Lung (tissue), 12 donors: ENCODE data around the gene LBR. TPM values are rescaled to one million over a fixed set of nuclear protein-coding genes. Genes with fewer than 3 reads are reported as not detected.

ENCODE experiments used
- ATAC-seq: fragments of 200-7000 bp; cut with Tn5 transposase; one replicate; pipeline ENCODE4 v1.9.1; 2020; ENCODE audit warnings: moderate number of reproducible peaks; ENCODE audit not compliant: insufficient read depth, low FRiP score
- DNase-seq, 3 donors: peaks; one replicate each; pipeline ENCODE4 v3.0.0-alpha.2; 2013 to 2017
- H3K27ac ChIP-seq, 2 donors: one replicate each; pipeline ENCODE4 v1.5.1; 2013; ENCODE audit warnings: mild to moderate bottlenecking in 2 of 2, moderate library complexity in 2 of 2, control low read depth in 1 of 2, inconsistent platforms in 1 of 2, low read depth in 1 of 2, low read length in 1 of 2
- H3K27me3 ChIP-seq, 3 donors: one replicate each; pipeline ENCODE4 v1.5.1; 2013; ENCODE audit warnings: low read length in 2 of 3; ENCODE audit not compliant: control insufficient read depth in 3 of 3, insufficient read depth in 3 of 3
- H3K36me3 ChIP-seq, 4 donors: one replicate each; pipeline ENCODE4 v1.5.1; 2013; ENCODE audit warnings: low read length in 4 of 4, mild to moderate bottlenecking in 1 of 4, moderate library complexity in 1 of 4; ENCODE audit not compliant: control insufficient read depth in 4 of 4, insufficient read depth in 4 of 4
- H3K4me1 ChIP-seq, 5 donors: one replicate each; pipeline ENCODE4 v1.5.1; 2013; ENCODE audit warnings: low read length in 5 of 5, mild to moderate bottlenecking in 2 of 5, moderate library complexity in 1 of 5; ENCODE audit not compliant: control insufficient read depth in 5 of 5, insufficient read depth in 5 of 5
- H3K4me3 ChIP-seq: one replicate; pipeline ENCODE4 v1.5.1; 2013; ENCODE audit warnings: mild to moderate bottlenecking, control low read depth, moderate library complexity
- H3K9ac ChIP-seq, 2 donors: one replicate each; pipeline ENCODE4 v1.5.1; 2013; ENCODE audit warnings: low read length in 2 of 2, control low read depth in 1 of 2; ENCODE audit not compliant: insufficient read depth in 1 of 2
- H3K9me3 ChIP-seq, 4 donors: one replicate each; pipeline ENCODE4 v1.5.1; 2013; ENCODE audit warnings: low read length in 3 of 4, mild to moderate bottlenecking in 1 of 4, moderate library complexity in 1 of 4; ENCODE audit not compliant: control insufficient read depth in 4 of 4, insufficient read depth in 3 of 4
- WGBS, 2 donors: extraction: QIAGEN DNeasy Blood & Tissue Kit; methylation state at CpG; one replicate each; pipeline ENCODE4 v1.1.7; 2013; 5-methylcytosine and 5-hydroxymethylcytosine counted together
- polyA plus RNA-seq, 2 donors: library from polyadenylated mRNA; stranded (reverse); fragments of 200-250 nt; gene quantifications; one replicate each; pipeline ENCODE4 v1.2.1, GENCODE V29; 2013
- total RNA-seq, 2 donors: library from RNA; depleted of rRNA in 1 of 2; stranded (reverse); fragments of >200 nt in 1 of 2; gene quantifications; one replicate each; pipeline ENCODE4 v1.2.1, GENCODE V29; 2014 to 2021
- TF ChIP-seq, protein P1 (sequence below): IDR thresholded peaks from 2 replicates; pipeline ENCODE4 v1.5.1; 2012; ENCODE audit warnings: mild to moderate bottlenecking; ENCODE audit errors: control extremely low read depth, extremely low read depth
- donor health status: control.
- donor health status: control.
- donor health status: Bipolar disorder and iron deficiency.
- donor health status: healthy.
- donor health status: DM: yes; HTN: yes; CAD: no.

Gene LBR
- total and polyA plus RNA-seq, 4 donors = 16.2 to 76.6 (median 42.1) TPM

DNA sequence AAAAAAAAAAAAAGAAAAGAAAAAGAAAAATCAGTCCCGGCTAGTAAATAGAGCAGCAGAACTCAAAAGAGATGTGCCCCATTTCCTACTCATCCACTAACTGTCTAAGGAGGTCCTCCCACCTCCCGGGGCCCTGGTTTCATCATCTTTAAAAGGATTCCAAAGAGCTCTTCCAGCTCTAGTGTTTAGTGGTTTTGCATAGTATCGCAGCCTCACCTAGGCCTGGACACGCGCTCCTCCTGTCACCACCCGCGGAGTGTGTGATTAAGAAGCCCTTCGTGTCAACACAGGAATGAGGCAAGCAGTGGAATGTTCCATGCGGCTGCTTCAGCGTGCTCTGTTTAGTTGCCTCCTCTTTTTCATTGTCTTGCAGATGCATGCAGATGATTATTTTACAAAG is 49.0 kb downstream of the LBR start:
- no peaks in the 10 kb centered on the region for H3K9me3 ChIP-seq
- H3K36me3 ChIP-seq = no peaks in the 10 kb centered on the region
- no peak overlapping the region for H3K27ac ChIP-seq
- TF ChIP-seq, protein P1, sequence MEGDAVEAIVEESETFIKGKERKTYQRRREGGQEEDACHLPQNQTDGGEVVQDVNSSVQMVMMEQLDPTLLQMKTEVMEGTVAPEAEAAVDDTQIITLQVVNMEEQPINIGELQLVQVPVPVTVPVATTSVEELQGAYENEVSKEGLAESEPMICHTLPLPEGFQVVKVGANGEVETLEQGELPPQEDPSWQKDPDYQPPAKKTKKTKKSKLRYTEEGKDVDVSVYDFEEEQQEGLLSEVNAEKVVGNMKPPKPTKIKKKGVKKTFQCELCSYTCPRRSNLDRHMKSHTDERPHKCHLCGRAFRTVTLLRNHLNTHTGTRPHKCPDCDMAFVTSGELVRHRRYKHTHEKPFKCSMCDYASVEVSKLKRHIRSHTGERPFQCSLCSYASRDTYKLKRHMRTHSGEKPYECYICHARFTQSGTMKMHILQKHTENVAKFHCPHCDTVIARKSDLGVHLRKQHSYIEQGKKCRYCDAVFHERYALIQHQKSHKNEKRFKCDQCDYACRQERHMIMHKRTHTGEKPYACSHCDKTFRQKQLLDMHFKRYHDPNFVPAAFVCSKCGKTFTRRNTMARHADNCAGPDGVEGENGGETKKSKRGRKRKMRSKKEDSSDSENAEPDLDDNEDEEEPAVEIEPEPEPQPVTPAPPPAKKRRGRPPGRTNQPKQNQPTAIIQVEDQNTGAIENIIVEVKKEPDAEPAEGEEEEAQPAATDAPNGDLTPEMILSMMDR = no peak
- no peak overlapping the region for H3K4me3 ChIP-seq
- no peaks in the 10 kb centered on the region for H3K27me3 ChIP-seq
- peak in 1 of 3 donors; percentile 10 for DNase-seq
- H3K4me1 ChIP-seq = peaks cover 0 to 4% (median 0%) of the 10 kb centered on the region in 5 donors
- no peak for ATAC-seq
- H3K9ac ChIP-seq = no peak overlapping the region
- WGBS, 2 donors = 51 to 62% methylated on average over 10 of the region's 10 CpGs

DNA sequence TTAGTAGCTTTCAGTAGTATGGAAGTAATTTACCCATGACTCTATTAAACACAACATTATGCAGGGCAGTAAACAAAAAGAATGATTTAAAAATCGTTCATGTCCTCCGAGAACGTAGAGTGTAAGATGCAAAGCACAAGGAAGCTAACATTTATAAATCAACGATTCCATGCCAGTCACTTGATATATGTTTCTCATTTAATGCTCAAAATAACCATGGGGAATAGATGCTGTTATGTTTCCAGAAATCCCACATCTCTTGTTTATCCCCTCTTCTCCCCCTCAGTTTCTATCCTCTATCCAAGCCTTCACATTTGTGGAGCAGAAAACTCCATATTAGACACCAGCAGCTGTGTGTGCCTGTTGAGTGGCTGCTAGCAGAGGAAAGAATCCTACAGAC is 52.8 kb downstream of the LBR start:
- TF ChIP-seq, protein P1 = no peak
- peak in 1 of 3 donors; percentile 6 for DNase-seq
- H3K4me3 ChIP-seq = no peak overlapping the region
- peaks cover 0 to 4% (median 0%) of the 10 kb centered on the region in 5 donors for H3K4me1 ChIP-seq
- H3K9me3 ChIP-seq = peaks cover 0 to 2% (median 0%) of the 10 kb centered on the region in 4 donors
- H3K27ac ChIP-seq = no peak overlapping the region
- H3K9ac ChIP-seq = no peak overlapping the region
- no peaks in the 10 kb centered on the region for H3K27me3 ChIP-seq
- no peaks in the 10 kb centered on the region for H3K36me3 ChIP-seq
- ATAC-seq = no peak
- WGBS, 2 donors = 85 to 91% methylated on average over 4 of the region's 4 CpGs

DNA sequence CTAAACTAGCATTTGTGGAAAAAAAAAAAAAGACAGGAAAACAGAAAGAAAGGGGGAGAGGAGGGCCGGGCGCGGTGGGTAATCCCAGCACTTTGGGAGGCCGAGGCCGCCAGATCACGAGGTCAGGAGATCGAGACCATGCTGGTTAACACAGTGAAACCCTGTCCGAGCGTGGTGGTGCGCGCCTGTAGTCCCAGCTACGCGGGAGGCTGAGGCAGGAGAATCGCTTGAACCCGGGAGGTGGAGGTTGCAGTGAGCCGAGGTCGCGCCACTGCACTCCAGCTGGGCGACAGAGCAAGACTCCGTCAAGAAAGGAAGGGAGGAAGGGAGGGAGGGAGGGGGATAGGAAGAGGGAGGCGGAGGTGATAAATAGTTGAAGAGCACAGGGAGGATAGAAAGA is 54.7 kb downstream of the LBR start:
- TF ChIP-seq, protein P1 = no peak
- Histone ChIP-seq H3K4me1 (peaks cover 0 to 4% (median 0%) of the 10 kb centered on the region in 5 donors), H3K27me3 (no peaks in the 10 kb centered on the region), H3K9me3 (peaks cover 0 to 2% (median 0%) of the 10 kb centered on the region in 4 donors), H3K27ac (no peak overlapping the region), H3K36me3 (no peaks in the 10 kb centered on the region), H3K4me3 (no peak overlapping the region), H3K9ac (no peak overlapping the region)
- no peak for DNase-seq
- WGBS, 2 donors = 83 to 87% methylated on average over 21 of the region's 21 CpGs
- ATAC-seq = no peak
